Karpas-422 (cell line): ENCODE results near the gene CKAP2L. TPM values are rescaled to one million over a fixed set of nuclear protein-coding genes. Genes with fewer than 3 reads are reported as not detected.
"Not testable (repeated sequence)": the region's sequence is repeated elsewhere in the genome, so short reads cannot be mapped to it uniquely, and the experiment has no call there.

Experiments used
- DNase-seq: peaks from one replicate; pipeline ENCODE4 v3.0.0-alpha.2; 2015
- H2AFZ ChIP-seq: fragments of 200-600 bp; sonication (generic); 2 replicates; pipeline ENCODE4 v1.6.1; 2014; ENCODE audit warnings: antibody characterized with exemption, low read length, mixed read lengths
- H3K27ac ChIP-seq: fragments of 200-600 bp; sonication (generic); 2 replicates; pipeline ENCODE4 v1.5.1; 2014; ENCODE audit warnings: mild to moderate bottlenecking, low read length, moderate library complexity
- H3K27me3 ChIP-seq: fragments of 200-600 bp; sonication (generic); 2 replicates; pipeline ENCODE4 v1.6.1; 2014; ENCODE audit warnings: low read length, mixed read lengths
- H3K36me3 ChIP-seq: fragments of 200-600 bp; sonication (generic); 2 replicates; pipeline ENCODE4 v1.6.1; 2014; ENCODE audit warnings: low read length, mixed read lengths; ENCODE audit not compliant: insufficient read depth
- H3K4me1 ChIP-seq: fragments of 200-600 bp; sonication (generic); 2 replicates; pipeline ENCODE4 v1.6.1; 2014; ENCODE audit warnings: mild to moderate bottlenecking, low read length, mixed read lengths
- H3K4me2 ChIP-seq: fragments of 200-600 bp; sonication (generic); 2 replicates; pipeline ENCODE4 v1.6.1; 2014; ENCODE audit warnings: low read length, low read depth, mild to moderate bottlenecking; ENCODE audit not compliant: poor library complexity, severe bottlenecking
- H3K4me3 ChIP-seq: fragments of 200-600 bp; sonication (generic); 2 replicates; pipeline ENCODE4 v1.5.1; 2014; ENCODE audit warnings: mild to moderate bottlenecking, antibody characterized with exemption, low read length, mixed read lengths
- H3K79me2 ChIP-seq: fragments of 200-600 bp; sonication (generic); 2 replicates; pipeline ENCODE4 v1.6.1; 2014; ENCODE audit warnings: mild to moderate bottlenecking, low read length, mixed read lengths
- H3K9ac ChIP-seq: fragments of 200-600 bp; sonication (generic); 2 replicates; pipeline ENCODE4 v1.6.0; 2014; ENCODE audit warnings: low read length
- H3K9me2 ChIP-seq: fragments of 200-600 bp; sonication (generic), shearing (Covaris generic); replicated peaks from 2 replicates; pipeline ENCODE4 v1.6.0; 2014; ENCODE audit warnings: mild to moderate bottlenecking, low read length, moderate library complexity; ENCODE audit not compliant: insufficient read depth
- H3K9me3 ChIP-seq: fragments of 300-700, 200-600 bp; sonication (generic); 2 replicates; pipeline ENCODE4 v1.6.1; 2014; ENCODE audit warnings: low read length, mixed read lengths
- H4K20me1 ChIP-seq: fragments of 200-600 bp; sonication (generic); 2 replicates; pipeline ENCODE4 v1.6.1; 2014; ENCODE audit warnings: mild to moderate bottlenecking, antibody characterized with exemption, low read length, low read depth; ENCODE audit not compliant: insufficient read depth
- total RNA-seq: library from RNA; depleted of rRNA; stranded (reverse); fragments of >200 nt; shearing (Covaris generic); gene quantifications from 2 replicates; pipeline ENCODE4 v1.2.3, GENCODE V29; 2014; ENCODE audit warnings: low replicate concordance

The CKAP2L gene
- total RNA-seq, 1 experiment from 2014 or later = 17.0 TPM

- not testable (repeated sequence) for H3K36me3 ChIP-seq, DNase-seq, H3K27ac ChIP-seq, H3K4me3 ChIP-seq, H3K4me1 ChIP-seq, H4K20me1 ChIP-seq, H3K4me2 ChIP-seq, H3K9me3 ChIP-seq, H3K9me2 ChIP-seq, H3K9ac ChIP-seq, H3K27me3 ChIP-seq, H3K79me2 ChIP-seq, H2AFZ ChIP-seq
Measured at GRCh38 chr2:112716826-112717352, 47.5 kb downstream of the CKAP2L start.

- H4K20me1 ChIP-seq, H3K9ac ChIP-seq, H3K4me2 ChIP-seq, H3K4me1 ChIP-seq, H3K9me2 ChIP-seq, H3K27ac ChIP-seq, H3K79me2 ChIP-seq, H3K4me3 ChIP-seq, DNase-seq, H2AFZ ChIP-seq, H3K36me3 ChIP-seq, H3K9me3 ChIP-seq, H3K27me3 ChIP-seq: not testable (repeated sequence)
Measured at GRCh38 chr2:112716094-112716493, 48.3 kb downstream of the CKAP2L start.

- no peak overlapping the region for H3K4me2 ChIP-seq
- H3K9me2 ChIP-seq = no peaks in the 10 kb centered on the region
- no peaks in the 10 kb centered on the region for H3K9me3 ChIP-seq
- H3K4me1 ChIP-seq = no peaks in the 10 kb centered on the region
- H2AFZ ChIP-seq = no peak overlapping the region
- H3K27ac ChIP-seq = no peak overlapping the region
- H3K79me2 ChIP-seq = no peaks in the 10 kb centered on the region
- no peak for DNase-seq
- no peaks in the 10 kb centered on the region for H3K27me3 ChIP-seq
- H3K36me3 ChIP-seq = no peaks in the 10 kb centered on the region
- no peak overlapping the region for H3K4me3 ChIP-seq
- H4K20me1 ChIP-seq = no peaks in the 10 kb centered on the region
- no peak overlapping the region for H3K9ac ChIP-seq
Measured at GRCh38 chr2:112714836-112715631, 49.4 kb downstream of the CKAP2L start.

GRCh38 chr2:112714331-112714730 is 50.1 kb downstream of the CKAP2L start:
- Histone ChIP-seq H3K27me3 (no peaks in the 10 kb centered on the region), H3K9me2 (no peaks in the 10 kb centered on the region), H3K36me3 (no peaks in the 10 kb centered on the region), H3K79me2 (no peaks in the 10 kb centered on the region), H3K4me2 (no peak overlapping the region), H3K9ac (no peak overlapping the region), H3K9me3 (no peaks in the 10 kb centered on the region), H2AFZ (no peak overlapping the region), H3K4me1 (no peaks in the 10 kb centered on the region), H3K4me3 (no peak overlapping the region), H3K27ac (no peak overlapping the region), H4K20me1 (no peaks in the 10 kb centered on the region)
- no peak for DNase-seq

- H3K9me3 ChIP-seq = no peaks in the 10 kb centered on the region
- no peak overlapping the region for H3K4me3 ChIP-seq
- no peak overlapping the region for H3K9ac ChIP-seq
- H3K9me2 ChIP-seq = no peaks in the 10 kb centered on the region
- no peak overlapping the region for H3K4me2 ChIP-seq
- H4K20me1 ChIP-seq = no peaks in the 10 kb centered on the region
- H3K36me3 ChIP-seq = no peaks in the 10 kb centered on the region
- no peaks in the 10 kb centered on the region for H3K27me3 ChIP-seq
- no peaks in the 10 kb centered on the region for H3K4me1 ChIP-seq
- no peak for DNase-seq
- no peaks in the 10 kb centered on the region for H3K79me2 ChIP-seq
- no peak overlapping the region for H2AFZ ChIP-seq
- H3K27ac ChIP-seq = no peak overlapping the region
Measured at GRCh38 chr2:112713926-112714325, 50.5 kb downstream of the CKAP2L start.

- no peak overlapping the region for H3K4me3 ChIP-seq
- no peaks in the 10 kb centered on the region for H3K9me3 ChIP-seq
- no peaks in the 10 kb centered on the region for H4K20me1 ChIP-seq
- H3K36me3 ChIP-seq = no peaks in the 10 kb centered on the region
- H2AFZ ChIP-seq = no peak overlapping the region
- H3K4me1 ChIP-seq = no peaks in the 10 kb centered on the region
- H3K4me2 ChIP-seq = no peak overlapping the region
- no peaks in the 10 kb centered on the region for H3K27me3 ChIP-seq
- no peaks in the 10 kb centered on the region for H3K9me2 ChIP-seq
- H3K9ac ChIP-seq = no peak overlapping the region
- H3K27ac ChIP-seq = no peak overlapping the region
- no peak for DNase-seq
- H3K79me2 ChIP-seq = no peaks in the 10 kb centered on the region
Measured at GRCh38 chr2:112713585-112713925, 50.9 kb downstream of the CKAP2L start.

- Histone ChIP-seq H2AFZ (no peak overlapping the region), H3K9ac (no peak overlapping the region), H3K4me2 (no peak overlapping the region), H3K4me1 (no peaks in the 10 kb centered on the region), H3K79me2 (no peaks in the 10 kb centered on the region), H3K9me2 (no peaks in the 10 kb centered on the region), H3K36me3 (no peaks in the 10 kb centered on the region), H3K27me3 (no peaks in the 10 kb centered on the region), H4K20me1 (no peaks in the 10 kb centered on the region), H3K4me3 (no peak overlapping the region), H3K27ac (no peak overlapping the region), H3K9me3 (no peaks in the 10 kb centered on the region)
- DNase-seq = no peak
Measured at GRCh38 chr2:112712903-112713584, 51.4 kb downstream of the CKAP2L start.

- Histone ChIP-seq H3K36me3 (no peaks in the 10 kb centered on the region), H3K4me1 (no peaks in the 10 kb centered on the region), H3K4me2 (no peak overlapping the region), H3K27ac (no peak overlapping the region), H3K27me3 (no peaks in the 10 kb centered on the region), H3K9ac (no peak overlapping the region), H3K4me3 (no peak overlapping the region), H3K79me2 (no peaks in the 10 kb centered on the region), H3K9me2 (no peaks in the 10 kb centered on the region), H4K20me1 (no peaks in the 10 kb centered on the region), H2AFZ (no peak overlapping the region), H3K9me3 (no peaks in the 10 kb centered on the region)
- DNase-seq = no peak
Measured at GRCh38 chr2:112712465-112712864, 51.9 kb downstream of the CKAP2L start.
